H1 (cell line): ENCODE results near the gene NUP133. TPM values are rescaled to one million over a fixed set of nuclear protein-coding genes. Genes with fewer than 3 reads are reported as not detected.

Experiments
- CTCF ChIA-PET: fragments of 300-600 bp; sonication (Branson Sonifier 250); formaldehyde crosslinking; loops from one replicate; lab custom pipeline; 2021; ENCODE audit not compliant: partially characterized antibody; lab: Charles Lee
- POLR2A ChIA-PET: fragments of 300-600 bp; sonication (Branson Sonifier 250); formaldehyde crosslinking; loops from one replicate; lab custom pipeline; 2021; ENCODE audit warnings: inconsistent platforms; ENCODE audit not compliant: partially characterized antibody; lab: Charles Lee
- DNase-seq, 2 experiments: peaks; one replicate each; pipeline versions ENCODE4 v3.0.0 to v3.0.0-alpha.2; 2010 to 2022; ENCODE audit warnings: low spot score in 2 of 2, low read depth in 1 of 2, mixed read lengths in 1 of 2
- FAIRE-seq: peaks from 2 replicates; lab custom pipeline; 2011; peaks lifted over from hg19 to GRCh38; lab: Jason Lieb, UNC
- H2AFZ ChIP-seq: 2 replicates; pipeline ENCODE4 v1.8.1; 2012; ENCODE audit warnings: low read length, inconsistent platforms
- H2AK5ac ChIP-seq: 2 replicates; pipeline ENCODE4 v1.6.1; 2013; ENCODE audit warnings: low read depth, low read length
- H2BK120ac ChIP-seq: replicated peaks from 2 replicates; pipeline ENCODE3; 2013; ENCODE audit warnings: low read depth, low read length, inconsistent platforms
- H2BK12ac ChIP-seq: 2 replicates; pipeline ENCODE4 v1.6.1; 2013; ENCODE audit warnings: low read depth, low read length
- H2BK15ac ChIP-seq: 2 replicates; pipeline ENCODE4 v1.6.1; 2013; ENCODE audit warnings: low read length
- H2BK20ac ChIP-seq: 2 replicates; pipeline ENCODE4 v1.6.1; 2013; ENCODE audit warnings: low read length
- H2BK5ac ChIP-seq: 2 replicates; pipeline ENCODE4 v1.6.1; 2013; ENCODE audit warnings: low read depth, low read length
- H3K14ac ChIP-seq: 2 replicates; pipeline ENCODE4 v1.6.1; 2013; ENCODE audit warnings: inconsistent platforms; ENCODE audit not compliant: insufficient read length
- H3K18ac ChIP-seq: 2 replicates; pipeline ENCODE4 v1.6.1; 2013; ENCODE audit warnings: low read length; ENCODE audit errors: extremely low read depth
- H3K23ac ChIP-seq: 2 replicates; pipeline ENCODE4 v1.6.1; 2013; ENCODE audit warnings: inconsistent platforms; ENCODE audit not compliant: insufficient read length
- H3K23me2 ChIP-seq: 2 replicates; pipeline ENCODE4 v1.6.1; 2013; ENCODE audit warnings: low read depth, low read length
- H3K27ac ChIP-seq: 2 replicates; pipeline ENCODE4 v1.6.1; 2011; ENCODE audit warnings: low read depth, low read length, inconsistent platforms
- H3K27me3 ChIP-seq, 4 experiments: replicated peaks in 1 of 4; 1 replicate in 1 of 4; 2 replicates in 3 of 4; pipeline versions ENCODE4 v1.6.1 to v1.8.1; 2011 to 2013; ENCODE audit warnings: low read length in 3 of 4, mild to moderate bottlenecking in 3 of 4, inconsistent platforms in 2 of 4, mixed read lengths in 2 of 4, moderate library complexity in 1 of 4; ENCODE audit not compliant: control insufficient read depth in 3 of 4, insufficient read depth in 3 of 4; ENCODE audit errors: extremely low read depth in 1 of 4
- H3K36me3 ChIP-seq, 4 experiments: 2 replicates each; pipeline versions ENCODE4 v1.6.1 to v1.8.1; 2011 to 2013; ENCODE audit warnings: mild to moderate bottlenecking in 4 of 4, low read length in 3 of 4, moderate library complexity in 2 of 4, control low read depth in 1 of 4, inconsistent platforms in 1 of 4; ENCODE audit not compliant: insufficient read depth in 4 of 4, control insufficient read depth in 2 of 4
- H3K4ac ChIP-seq: replicated peaks from 2 replicates; pipeline ENCODE3; 2013; ENCODE audit warnings: low read length, low read depth, mixed read lengths, inconsistent platforms; ENCODE audit not compliant: insufficient read length
- H3K4me1 ChIP-seq, 4 experiments: replicated peaks in 1 of 4; 1 replicate in 1 of 4; 2 replicates in 3 of 4; pipeline versions ENCODE4 v1.6.1 to v1.8.1; 2011 to 2013; ENCODE audit warnings: low read length in 3 of 4, inconsistent platforms in 2 of 4, mixed read lengths in 1 of 4; ENCODE audit not compliant: insufficient read depth in 4 of 4, control insufficient read depth in 3 of 4
- H3K4me2 ChIP-seq, 2 experiments: 2 replicates each; pipeline versions ENCODE4 v1.6.1 to v1.8.1; 2011 to 2013; ENCODE audit warnings: low read depth in 2 of 2, low read length in 2 of 2, control low read depth in 1 of 2, inconsistent platforms in 1 of 2, mild to moderate bottlenecking in 1 of 2; ENCODE audit not compliant: insufficient read depth in 1 of 2
- H3K4me3 ChIP-seq, 4 experiments: fragments of 200-600, 300-600 bp in 1 of 4; sonication (generic), shearing (Covaris generic), sonication (Bioruptor Twin) in 1 of 4; 2 replicates each; pipeline versions ENCODE4 v1.5.1 to v1.8.1; 2011 to 2016; ENCODE audit warnings: low read length in 4 of 4, low read depth in 3 of 4, control low read depth in 2 of 4, inconsistent platforms in 2 of 4, mild to moderate bottlenecking in 2 of 4, mixed read lengths in 1 of 4, moderate library complexity in 1 of 4; ENCODE audit not compliant: insufficient read depth in 2 of 4; ENCODE audit errors: extremely low read depth in 1 of 4
- H3K56ac ChIP-seq: replicated peaks from 2 replicates; pipeline ENCODE3; 2013; ENCODE audit warnings: low read depth, mild to moderate bottlenecking, mixed read lengths, low read length, inconsistent platforms; ENCODE audit not compliant: insufficient read length
- H3K79me1 ChIP-seq: 2 replicates; pipeline ENCODE4 v1.6.1; 2013; ENCODE audit warnings: low read depth, low read length, control low read depth
- H3K79me2 ChIP-seq, 2 experiments: 2 replicates each; pipeline versions ENCODE4 v1.6.1 to v1.8.1; 2012 to 2013; ENCODE audit warnings: low read length in 2 of 2, mild to moderate bottlenecking in 2 of 2, inconsistent platforms in 1 of 2; ENCODE audit not compliant: insufficient read depth in 2 of 2, control insufficient read depth in 1 of 2
- H3K9ac ChIP-seq, 4 experiments: replicated peaks in 1 of 4; 1 replicate in 1 of 4; 2 replicates in 3 of 4; pipeline versions ENCODE4 v1.6.1 to v1.8.1; 2011 to 2013; ENCODE audit warnings: low read depth in 3 of 4, low read length in 3 of 4, control low read depth in 2 of 4, mild to moderate bottlenecking in 2 of 4, moderate library complexity in 2 of 4, inconsistent platforms in 1 of 4; ENCODE audit errors: extremely low read depth in 1 of 4
- H3K9me3 ChIP-seq, 2 experiments: 2 replicates each; pipeline versions ENCODE4 v1.6.1 to v1.8.1; 2012 to 2013; ENCODE audit warnings: mild to moderate bottlenecking in 2 of 2, moderate library complexity in 2 of 2, control low read depth in 1 of 2, inconsistent platforms in 1 of 2, low read depth in 1 of 2, low read length in 1 of 2, mixed read lengths in 1 of 2; ENCODE audit not compliant: insufficient read depth in 2 of 2
- H4K20me1 ChIP-seq, 2 experiments: replicated peaks in 1 of 2; 2 replicates each; pipeline versions ENCODE3 to v1.8.1; 2011 to 2013; ENCODE audit warnings: inconsistent platforms in 2 of 2, low read length in 2 of 2, mild to moderate bottlenecking in 1 of 2; ENCODE audit not compliant: insufficient read depth in 2 of 2, control insufficient read depth in 1 of 2
- H4K5ac ChIP-seq: 2 replicates; pipeline ENCODE4 v1.6.1; 2013; ENCODE audit warnings: low read length, low read depth, mixed read lengths, inconsistent platforms; ENCODE audit not compliant: insufficient read length
- H4K8ac ChIP-seq: 2 replicates; pipeline ENCODE4 v1.8.0; 2013; ENCODE audit warnings: mild to moderate bottlenecking, moderate library complexity, low read length, inconsistent platforms; ENCODE audit not compliant: insufficient read depth; ENCODE audit errors: extremely low read depth
- H4K91ac ChIP-seq: replicated peaks from 2 replicates; pipeline ENCODE3; 2013; ENCODE audit warnings: low read length, mixed read lengths, inconsistent platforms; ENCODE audit not compliant: insufficient read length
- BCL11A ChIP-seq, 2 experiments: IDR thresholded peaks; one replicate each; pipeline ENCODE4 v1.6.1; 2011; ENCODE audit warnings: low read depth in 2 of 2, low read length in 2 of 2, mild to moderate bottlenecking in 2 of 2
- CBX5 ChIP-seq: fragments of 300-800, 300-1000 bp; sonication (generic); IDR thresholded peaks from 2 replicates; pipeline ENCODE4 v1.7.1; 2016; ENCODE audit warnings: antibody characterized with exemption, low read length, low read depth
- CREB1 ChIP-seq: IDR thresholded peaks from 2 replicates; pipeline ENCODE4 v1.6.1; 2012; ENCODE audit warnings: inconsistent platforms
- EGR1 ChIP-seq: IDR thresholded peaks from 2 replicates; pipeline ENCODE4 v1.6.1; 2011; ENCODE audit warnings: low read depth, low read length, borderline replicate concordance
- JUN ChIP-seq: IDR thresholded peaks from 2 replicates; pipeline ENCODE4 v1.6.1; 2011; ENCODE audit warnings: low read depth, mild to moderate bottlenecking, improper control_type of control experiment, low read length
- JUND ChIP-seq: IDR thresholded peaks from 2 replicates; pipeline ENCODE4 v1.6.1; 2011; ENCODE audit warnings: mild to moderate bottlenecking, improper control_type of control experiment, low read length
- POLR2A ChIP-seq, 2 experiments: IDR thresholded peaks; 1 replicate in 1 of 2; 2 replicates in 1 of 2; pipeline ENCODE4 v1.6.1; 2011; ENCODE audit warnings: low read depth in 2 of 2, low read length in 2 of 2, mild to moderate bottlenecking in 2 of 2; ENCODE audit errors: control extremely low read depth in 1 of 2
- RFX5 ChIP-seq: IDR thresholded peaks from 2 replicates; pipeline ENCODE4 v1.6.1; 2011; ENCODE audit warnings: low read depth, low read length, improper control_type of control experiment, borderline replicate concordance
- RNF2 ChIP-seq: fragments of 200-900, 300-1000 bp; sonication (generic); IDR thresholded peaks from 2 replicates; pipeline ENCODE4 v1.7.1; 2016; ENCODE audit warnings: borderline replicate concordance, low read depth, mild to moderate bottlenecking, antibody characterized with exemption, low read length; ENCODE audit not compliant: poor library complexity, severe bottlenecking; ENCODE audit errors: missing control alignments
- SAP30 ChIP-seq: fragments of 300-600 bp; sonication (generic); IDR thresholded peaks from 2 replicates; pipeline ENCODE4 v1.7.1; 2012; ENCODE audit warnings: low read length, moderate library complexity, mild to moderate bottlenecking, inconsistent platforms; ENCODE audit not compliant: insufficient read depth, insufficient replicate concordance
- SRF ChIP-seq: IDR thresholded peaks from 2 replicates; pipeline ENCODE4 v1.6.1; 2011; ENCODE audit warnings: mild to moderate bottlenecking, low read depth, low read length, moderate library complexity
- YY1 ChIP-seq: IDR thresholded peaks from 2 replicates; pipeline ENCODE4 v1.6.1; 2011; ENCODE audit warnings: low read depth, mild to moderate bottlenecking, low read length
- WGBS, 2 experiments: shearing (Covaris generic) in 1 of 2; methylation state at CpG; one replicate each; pipeline versions ENCODE4 v1.1.6 to v1.1.7; 2013 to 2015; ENCODE audit warnings: low lambda C conversion rate in 2 of 2, mixed read lengths in 2 of 2, inconsistent platforms in 1 of 2, low coverage in 1 of 2, missing lambda C conversion rate in 1 of 2; ENCODE audit not compliant: insufficient replicate concordance in 2 of 2, insufficient coverage in 1 of 2, insufficient read length in 1 of 2; ENCODE audit errors: extremely low coverage in 1 of 2, missing lambda C conversion rate in 1 of 2; 5-methylcytosine and 5-hydroxymethylcytosine counted together
- polyA plus RNA-seq, 7 experiments: library from polyadenylated mRNA; depleted of rRNA in 3 of 7; stranded (reverse) in 5 of 7; unstranded in 2 of 7; fragments of >200 nt in 5 of 7; fragments of 200-250 nt in 2 of 7; gene quantifications; 1 replicate in 5 of 7; 2 replicates in 1 of 7; 4 replicates in 1 of 7; pipeline versions ENCODE4 v1.2.1 to v1.2.3, GENCODE V29; 2011 to 2013; ENCODE audit warnings: missing spikeins in 2 of 7, mixed read lengths in 2 of 7
- total RNA-seq: library from RNA; stranded (reverse); fragmentation: NEBNext Ultra II Directional; extraction: Animal tissue kit (Norgen Biotek cat#: 25700); gene quantifications from 2 replicates; pipeline ENCODE4 v1.2.1, GENCODE V29; 2021

Gene NUP133
- total and polyA plus RNA-seq, 2 of the 8 experiments (the other 6 are each of a cell fraction or from before 2014, with no cell fraction given) = 20.6 to 72.1 TPM

DNA sequence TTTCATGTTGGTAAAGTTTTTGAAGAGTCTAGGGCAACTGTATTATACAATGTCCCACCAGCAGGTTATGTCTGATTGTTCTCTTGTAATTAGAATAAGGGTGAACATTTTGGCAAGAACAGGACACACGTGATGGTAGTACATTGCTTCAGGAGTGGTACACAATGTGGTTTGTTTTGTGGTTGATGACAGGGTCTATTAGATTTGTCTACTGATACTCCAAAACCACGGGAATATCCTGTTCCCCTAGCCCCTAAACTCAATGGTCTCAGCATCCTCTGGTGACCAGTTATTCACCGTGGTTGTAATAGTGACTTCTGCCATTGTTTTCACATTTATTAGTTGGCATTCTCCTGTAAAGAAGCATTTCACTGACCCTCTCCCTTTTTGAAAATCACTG is 52.1 kb downstream of the NUP133 start:
- Histone ChIP-seq H3K4me1 (no peaks in the 10 kb centered on the region), H2BK120ac (no peak overlapping the region), H4K8ac (no peak overlapping the region), H4K91ac (no peak overlapping the region), H3K79me2 (no peaks in the 10 kb centered on the region), H4K20me1 (no peaks in the 10 kb centered on the region), H4K5ac (no peak overlapping the region), H3K9ac (no peak overlapping the region), H3K23ac (no peak overlapping the region), H3K4me3 (no peak overlapping the region), H3K4me2 (no peak overlapping the region), H3K4ac (no peak overlapping the region), H3K79me1 (no peaks in the 10 kb centered on the region; the same call in 1 of the 2 replicates), H3K14ac (no peak overlapping the region), H3K23me2 (no peaks in the 10 kb centered on the region; the same call in 1 of the 2 replicates), H3K18ac (no peak overlapping the region), H2BK15ac (no peak overlapping the region), H3K27me3 (no peaks in the 10 kb centered on the region), H3K36me3 (peaks cover 12 to 56% (median 29%) of the 10 kb centered on the region in 4 experiments; a peak in 7 of 8 replicates), H3K56ac (no peak overlapping the region), H3K9me3 (no peaks in the 10 kb centered on the region), H3K27ac (no peak overlapping the region), H2AFZ (no peak overlapping the region), H2AK5ac (no peak overlapping the region), H2BK5ac (no peak overlapping the region), H2BK12ac (no peak overlapping the region), H2BK20ac (no peak overlapping the region)
- CTCF ChIA-PET = interaction anchor here (1.3 kb wide), 1 partner anchor 11 kb away, joined by 4 read pairs; no protein-coding TSS in a partner anchor
- TF ChIP-seq CREB1 = no peak
- TF ChIP-seq SAP30 = no peak
- TF ChIP-seq BCL11A (IDR thresholded peaks at IDR 0.05; ENCODE audit: low read depth in 2 of 2, low read length in 2 of 2) = no peak
- no peak for TF ChIP-seq YY1
- no peak for TF ChIP-seq RFX5
- TF ChIP-seq CBX5 = no peak
- TF ChIP-seq JUN = no peak
- no peak for TF ChIP-seq RNF2
- no peak for TF ChIP-seq SRF
- TF ChIP-seq JUND = no peak
- TF ChIP-seq EGR1 = no peak
- no peak for TF ChIP-seq POLR2A (IDR thresholded peaks at IDR 0.05; ENCODE audit: control extremely low read depth in 1 of 2, low read depth in 2 of 2, low read length in 2 of 2)
- POLR2A ChIA-PET = no interaction called here
- FAIRE-seq (no peak), DNase-seq (no peak)
- WGBS, 2 experiments = 86% methylated on average over 3 of the region's 3 CpGs; no CpG with 5 or more reads in 1 of the 2 experiments
